Bronchial epithelial cell (primary cell): Measurements from ENCODE around the gene NBAS. TPM values are rescaled to one million over a fixed set of nuclear protein-coding genes. Genes with fewer than 3 reads are reported as not detected.
A peak's percentile ranks its signal among the peaks of the same experiment; 100 is the strongest.

Source experiments
- DNase-seq: peaks from one replicate; pipeline ENCODE4 v3.0.0-alpha.2; 2010; ENCODE audit warnings: low read depth
- FAIRE-seq: peaks from 2 replicates; lab custom pipeline; 2011; peaks lifted over from hg19 to GRCh38; lab: Jason Lieb, UNC
- H3K27me3 ChIP-seq: 2 replicates; pipeline ENCODE4 v1.5.1; 2011; ENCODE audit warnings: low read length; ENCODE audit not compliant: control insufficient read depth, insufficient read depth
- H3K36me3 ChIP-seq: 2 replicates; pipeline ENCODE4 v1.5.1; 2011; ENCODE audit warnings: low read length; ENCODE audit not compliant: control insufficient read depth, insufficient read depth
- H3K4me3 ChIP-seq: 2 replicates; pipeline ENCODE4 v1.5.1; 2011; ENCODE audit warnings: mild to moderate bottlenecking, low read depth, low read length, control low read depth
- CTCF ChIP-seq: IDR thresholded peaks from 2 replicates; pipeline ENCODE4 v1.5.1; 2011; ENCODE audit warnings: mild to moderate bottlenecking, moderate library complexity, low read length, control low read depth, inconsistent platforms; ENCODE audit not compliant: insufficient read depth, severe bottlenecking
- total RNA-seq: library from RNA; depleted of rRNA; stranded (reverse); fragments of >200 nt; gene quantifications from 2 replicates; pipeline ENCODE4 v1.2.1, GENCODE V29; 2014

Gene NBAS
- total RNA-seq, 1 donor from 2014 or later = 78.2 TPM

GRCh38 chr2:15346624-15347023 lies 214.5 kb downstream of the NBAS start:
- no peaks in the 10 kb centered on the region for H3K27me3 ChIP-seq
- DNase-seq = peak; percentile 44
- no peak for TF ChIP-seq CTCF

GRCh38 chr2:15337996-15338666 lies 223.0 kb downstream of the NBAS start:
- Histone ChIP-seq H3K36me3 (no peaks in the 10 kb centered on the region), H3K4me3 (no peak overlapping the region), H3K27me3 (no peaks in the 10 kb centered on the region)
- TF ChIP-seq CTCF = no peak
- peak; percentile 43 for FAIRE-seq
- DNase-seq = peak; percentile 93

More at GRCh38 chr2:15346624-15347023, 214.5 kb downstream of the NBAS start:
- no peak for FAIRE-seq
- Histone ChIP-seq H3K4me3 (no peak overlapping the region), H3K36me3 (no peaks in the 10 kb centered on the region)

GRCh38 chr2:15334644-15335326 lies 226.3 kb downstream of the NBAS start:
- H3K36me3 ChIP-seq = no peaks in the 10 kb centered on the region
- no peak overlapping the region for H3K4me3 ChIP-seq
- FAIRE-seq (no peak), DNase-seq (peak; percentile 94)
- no peaks in the 10 kb centered on the region for H3K27me3 ChIP-seq
- TF ChIP-seq CTCF = no peak

- Histone ChIP-seq H3K36me3 (no peaks in the 10 kb centered on the region), H3K27me3 (no peaks in the 10 kb centered on the region), H3K4me3 (no peak overlapping the region)
- no peak for TF ChIP-seq CTCF
- DNase-seq (no peak), FAIRE-seq (no peak)
Observed at GRCh38 chr2:15331787-15332186, 229.3 kb downstream of the NBAS start.

GRCh38 chr2:15325296-15325695 lies 235.8 kb downstream of the NBAS start:
- Histone ChIP-seq H3K4me3 (no peak overlapping the region), H3K36me3 (no peaks in the 10 kb centered on the region), H3K27me3 (no peaks in the 10 kb centered on the region)
- DNase-seq (no peak), FAIRE-seq (no peak)
- TF ChIP-seq CTCF = no peak
